ENCODE data around the gene ZGPAT. TPM values are rescaled to one million over a fixed set of nuclear protein-coding genes. Genes with fewer than 3 reads are reported as not detected.

The ZGPAT gene
- polyA plus RNA-seq, 1 donor from 2014 or later, result 60.8 TPM

DNA sequence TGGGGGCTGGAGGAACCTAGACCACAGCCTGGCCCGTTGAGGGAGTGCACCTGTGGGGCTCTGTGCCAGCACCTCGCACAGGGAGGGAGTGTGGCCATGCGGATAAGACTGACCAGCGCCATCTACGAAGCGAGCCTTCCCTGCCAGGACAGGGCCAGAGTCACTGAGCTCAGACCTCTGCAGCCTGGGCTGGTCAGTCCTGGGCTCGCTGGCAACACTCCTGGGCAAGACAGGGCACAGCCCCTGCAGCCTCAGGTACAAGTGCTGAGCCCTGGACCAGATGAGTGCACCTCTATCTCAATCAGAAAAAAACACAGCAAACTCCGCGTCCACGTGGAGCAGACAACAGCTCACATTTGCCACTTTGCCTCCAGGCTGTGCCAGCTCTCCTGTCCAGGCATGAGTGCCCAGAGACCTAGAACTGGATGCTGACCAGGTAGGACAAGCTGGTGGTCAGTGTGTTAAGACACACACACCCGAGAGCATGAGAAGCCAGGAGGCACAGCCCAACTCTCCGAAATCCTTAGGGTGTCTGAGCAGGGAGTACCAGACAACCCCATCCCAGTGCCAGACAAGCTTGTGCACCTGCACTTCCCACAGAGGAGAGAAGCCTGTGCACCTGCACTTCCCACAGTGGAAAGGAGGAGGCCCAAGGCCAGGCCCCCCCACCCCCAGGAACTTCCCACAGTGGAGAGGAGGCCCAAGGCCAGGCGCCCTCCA lies 4.9 kb upstream of the ZGPAT start:
- H3K36me3 ChIP-seq (ENCODE audit: insufficient read depth, low read length), result no peaks in the 10 kb centered on the region
- H3K9ac ChIP-seq (ENCODE audit: low read length), result no peak overlapping the region
- H3K9me2 ChIP-seq (ENCODE audit: insufficient read depth, low read length), result no peaks in the 10 kb centered on the region
- H3F3A ChIP-seq (ENCODE audit: insufficient read depth, low read length, poor library complexity, severe bottlenecking), result no peaks in the 10 kb centered on the region
- no peak overlapping the region for H3K4me2 ChIP-seq (ENCODE audit: low read length)
- H3K9me3 ChIP-seq (ENCODE audit: low read length), result no peaks in the 10 kb centered on the region
- H2AFZ ChIP-seq (ENCODE audit: low read depth, low read length), result no peak overlapping the region
- TF ChIP-seq EZH2 (IDR thresholded peaks at IDR 0.05; ENCODE audit: borderline replicate concordance, insufficient read depth, low read length, poor library complexity, severe bottlenecking) (no peak), CTCF (IDR thresholded peaks at IDR 0.05; ENCODE audit: poor library complexity, severe bottlenecking) (no peak), RAD21 (conservative IDR thresholded peaks at IDR 0.05) (no peak), TAF1 (IDR thresholded peaks at IDR 0.05; ENCODE audit: low read depth) (no peak), POLR2AphosphoS5 (IDR thresholded peaks at IDR 0.05) (no peak), SMC3 (conservative IDR thresholded peaks at IDR 0.05; ENCODE audit: poor library complexity) (no peak), REST (IDR thresholded peaks at IDR 0.05; ENCODE audit: borderline replicate concordance) (no peak), MXI1 (conservative IDR thresholded peaks at IDR 0.05; ENCODE audit: poor library complexity, severe bottlenecking) (no peak), EP300 (conservative IDR thresholded peaks at IDR 0.05; ENCODE audit: poor library complexity, severe bottlenecking) (no peak)
- no peak overlapping the region for H3K27ac ChIP-seq (ENCODE audit: low read length)
- H3K4me3 ChIP-seq (ENCODE audit: low read length), result no peak overlapping the region
- peaks cover 6% of the 10 kb centered on the region for H3K79me2 ChIP-seq (replicated peaks; ENCODE audit: insufficient read depth, low read length)
- no peaks in the 10 kb centered on the region for H4K20me1 ChIP-seq (ENCODE audit: insufficient read depth)
- no peaks in the 10 kb centered on the region for H3K27me3 ChIP-seq (ENCODE audit: insufficient read depth, low read depth, low read length)

DNA sequence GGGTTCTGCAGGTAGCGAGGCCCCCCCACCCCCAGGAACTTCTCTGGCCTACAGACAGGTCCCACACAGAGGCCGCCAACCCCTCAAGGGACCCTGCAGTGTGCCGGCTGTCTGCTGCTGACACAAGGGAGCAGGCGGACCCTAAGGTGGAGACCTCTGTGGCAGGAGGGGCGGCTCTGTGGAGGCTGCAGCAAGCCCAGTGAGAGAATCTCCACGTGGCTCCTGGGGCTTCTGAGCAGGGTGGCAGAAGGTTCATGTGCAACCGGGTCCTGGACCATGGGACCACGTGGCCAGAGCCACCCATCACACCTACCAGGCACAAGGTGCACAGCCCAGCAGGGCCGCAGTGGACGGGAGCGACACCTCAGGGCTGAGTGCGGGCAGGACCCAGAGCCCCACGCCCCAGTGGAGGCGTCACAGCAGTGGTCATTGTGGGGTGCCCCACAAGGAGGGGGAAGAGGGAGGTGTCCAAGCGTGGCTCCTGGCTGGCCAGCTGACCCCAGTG lies 4.3 kb upstream of the ZGPAT start:
- Histone ChIP-seq H3K27me3 (ENCODE audit: insufficient read depth, low read depth, low read length) (no peaks in the 10 kb centered on the region), H3K79me2 (replicated peaks; ENCODE audit: insufficient read depth, low read length) (peaks cover 8% of the 10 kb centered on the region), H3K4me3 (ENCODE audit: low read length) (no peak overlapping the region), H3K9me2 (ENCODE audit: insufficient read depth, low read length) (no peaks in the 10 kb centered on the region), H3K9me3 (ENCODE audit: low read length) (no peaks in the 10 kb centered on the region), H3K4me2 (ENCODE audit: low read length) (no peak overlapping the region), H2AFZ (ENCODE audit: low read depth, low read length) (no peak overlapping the region), H3K9ac (ENCODE audit: low read length) (no peak overlapping the region), H4K20me1 (ENCODE audit: insufficient read depth) (no peaks in the 10 kb centered on the region), H3F3A (ENCODE audit: insufficient read depth, low read length, poor library complexity, severe bottlenecking) (no peaks in the 10 kb centered on the region), H3K36me3 (ENCODE audit: insufficient read depth, low read length) (no peaks in the 10 kb centered on the region), H3K27ac (ENCODE audit: low read length) (no peak overlapping the region)
- TF ChIP-seq EP300 (conservative IDR thresholded peaks at IDR 0.05; ENCODE audit: poor library complexity, severe bottlenecking), result no peak
- TF ChIP-seq CTCF (IDR thresholded peaks at IDR 0.05; ENCODE audit: poor library complexity, severe bottlenecking), result no peak
- TF ChIP-seq SMC3 (conservative IDR thresholded peaks at IDR 0.05; ENCODE audit: poor library complexity), result no peak
- TF ChIP-seq EZH2 (IDR thresholded peaks at IDR 0.05; ENCODE audit: borderline replicate concordance, insufficient read depth, low read length, poor library complexity, severe bottlenecking), result no peak
- TF ChIP-seq TAF1 (IDR thresholded peaks at IDR 0.05; ENCODE audit: low read depth), result no peak
- TF ChIP-seq POLR2AphosphoS5 (IDR thresholded peaks at IDR 0.05), result no peak
- no peak for TF ChIP-seq MXI1 (conservative IDR thresholded peaks at IDR 0.05; ENCODE audit: poor library complexity, severe bottlenecking)
- TF ChIP-seq RAD21 (conservative IDR thresholded peaks at IDR 0.05), result no peak
- no peak for TF ChIP-seq REST (IDR thresholded peaks at IDR 0.05; ENCODE audit: borderline replicate concordance)
